Measurements from ENCODE around the gene CEP95.
"Not testable (repeated sequence)": the region's sequence is repeated elsewhere in the genome, so short reads cannot be mapped to it uniquely, and the experiment has no call there.

Gene CEP95

GRCh38 chr17:64577025-64577424 is 70.2 kb downstream of the CEP95 start:
- H3K27me3 ChIP-seq (ENCODE audit: control insufficient read depth in 1 of 2, insufficient read depth in 2 of 2, low read length in 2 of 2); H3K9me3 ChIP-seq (ENCODE audit: low read length); H3K4me3 ChIP-seq (ENCODE audit: low read depth in 1 of 2, low read length in 2 of 2); H3K4me1 ChIP-seq (ENCODE audit: insufficient read depth, low read length); H3K27ac ChIP-seq (ENCODE audit: low read depth, low read length); H3K9ac ChIP-seq (ENCODE audit: low read length): not testable (repeated sequence)
- peaks cover 14% of the 10 kb centered on the region for H3K36me3 ChIP-seq (ENCODE audit: insufficient read depth, low read length)

- peaks cover 23% of the 10 kb centered on the region for H3K36me3 ChIP-seq (ENCODE audit: insufficient read depth, low read length)
Measured at GRCh38 chr17:64579917-64580316, 73.1 kb downstream of the CEP95 start.

GRCh38 chr17:64580384-64581315 is 73.9 kb downstream of the CEP95 start:
- no peaks in the 10 kb centered on the region for H3K9me3 ChIP-seq (ENCODE audit: low read length)
- no peak overlapping the region for H3K4me3 ChIP-seq (ENCODE audit: low read depth in 1 of 2, low read length in 2 of 2)
- H3K9ac ChIP-seq (ENCODE audit: low read length), result no peak overlapping the region
- no peaks in the 10 kb centered on the region for H3K27me3 ChIP-seq (ENCODE audit: control insufficient read depth in 1 of 2, insufficient read depth in 2 of 2, low read length in 2 of 2)
- no peaks in the 10 kb centered on the region for H3K4me1 ChIP-seq (ENCODE audit: insufficient read depth, low read length)
- peaks cover 23% of the 10 kb centered on the region for H3K36me3 ChIP-seq (ENCODE audit: insufficient read depth, low read length)
- H3K27ac ChIP-seq (ENCODE audit: low read depth, low read length), result no peak overlapping the region

More at GRCh38 chr17:64579917-64580316, 73.1 kb downstream of the CEP95 start:
- H3K9me3 ChIP-seq (ENCODE audit: low read length), result no peaks in the 10 kb centered on the region
- H3K4me3 ChIP-seq (ENCODE audit: low read depth in 1 of 2, low read length in 2 of 2), result no peak overlapping the region
- no peak overlapping the region for H3K9ac ChIP-seq (ENCODE audit: low read length)
- no peaks in the 10 kb centered on the region for H3K27me3 ChIP-seq (ENCODE audit: control insufficient read depth in 1 of 2, insufficient read depth in 2 of 2, low read length in 2 of 2)
- no peaks in the 10 kb centered on the region for H3K4me1 ChIP-seq (ENCODE audit: insufficient read depth, low read length)
- H3K27ac ChIP-seq (ENCODE audit: low read depth, low read length), result no peak overlapping the region

GRCh38 chr17:64583038-64583437 is 76.3 kb downstream of the CEP95 start:
- Histone ChIP-seq H3K9ac (ENCODE audit: low read length) (no peak overlapping the region), H3K27ac (ENCODE audit: low read depth, low read length) (no peak overlapping the region), H3K4me1 (ENCODE audit: insufficient read depth, low read length) (no peaks in the 10 kb centered on the region), H3K9me3 (ENCODE audit: low read length) (no peaks in the 10 kb centered on the region), H3K27me3 (ENCODE audit: control insufficient read depth in 1 of 2, insufficient read depth in 2 of 2, low read length in 2 of 2) (no peaks in the 10 kb centered on the region), H3K4me3 (ENCODE audit: low read depth in 1 of 2, low read length in 2 of 2) (no peak overlapping the region), H3K36me3 (ENCODE audit: insufficient read depth, low read length) (peaks cover 23% of the 10 kb centered on the region)

- Histone ChIP-seq H3K9me3 (ENCODE audit: low read length) (no peaks in the 10 kb centered on the region), H3K9ac (ENCODE audit: low read length) (no peak overlapping the region), H3K27ac (ENCODE audit: low read depth, low read length) (no peak overlapping the region), H3K27me3 (ENCODE audit: control insufficient read depth in 1 of 2, insufficient read depth in 2 of 2, low read length in 2 of 2) (no peaks in the 10 kb centered on the region), H3K4me3 (ENCODE audit: low read depth in 1 of 2, low read length in 2 of 2) (no peak overlapping the region), H3K36me3 (ENCODE audit: insufficient read depth, low read length) (peaks cover 15% of the 10 kb centered on the region), H3K4me1 (ENCODE audit: insufficient read depth, low read length) (no peaks in the 10 kb centered on the region)
Measured at GRCh38 chr17:64585146-64585545, 78.4 kb downstream of the CEP95 start.

Data from muscle layer of colon (tissue), 2 donors.